HEK293T (cell line): ENCODE data around the gene HTT.

Experiments
- CTCF ChIA-PET: fragments of 350-600 bp; formaldehyde crosslinking; extraction: SDS; loops from one replicate; lab custom pipeline; 2021; ENCODE audit warnings: antibody characterized with exemption, inconsistent platforms; lab: Yijun Ruan, JAX
- POLR2A ChIA-PET: fragments of 350-600 bp; formaldehyde crosslinking; extraction: SDS; loops from one replicate; lab custom pipeline; 2020; ENCODE audit warnings: antibody characterized with exemption, inconsistent platforms; lab: Yijun Ruan, JAX
- DNase-seq: peaks from one replicate; pipeline ENCODE4 v3.0.0; 2012; ENCODE audit warnings: mixed read lengths; ENCODE audit errors: extremely low spot score
- ARNT ChIP-seq: fragments of 450-650 bp; IDR thresholded peaks from 2 replicates; pipeline ENCODE4 v1.6.1; 2017; ENCODE audit warnings: mild to moderate bottlenecking
- BHLHE40 ChIP-seq: fragments of 450-650 bp; IDR thresholded peaks from 2 replicates; pipeline ENCODE4 v1.6.1; 2016; ENCODE audit warnings: mild to moderate bottlenecking, moderate library complexity, borderline replicate concordance
- CTBP1 ChIP-seq: fragments of 450-650 bp; IDR thresholded peaks from 2 replicates; pipeline ENCODE4 v1.6.1; 2016; ENCODE audit warnings: borderline replicate concordance
- ELF4 ChIP-seq: fragments of 450-650 bp; IDR thresholded peaks from 2 replicates; pipeline ENCODE4 v1.6.1; 2017; ENCODE audit warnings: antibody characterized with exemption
- FOXA1 ChIP-seq: fragments of 450-650 bp; IDR thresholded peaks from 2 replicates; pipeline ENCODE4 v1.6.1; 2016; ENCODE audit warnings: mild to moderate bottlenecking
- FOXK2 ChIP-seq: fragments of 450-650 bp; IDR thresholded peaks from 2 replicates; pipeline ENCODE4 v1.6.1; 2016; ENCODE audit warnings: mild to moderate bottlenecking
- FOXM1 ChIP-seq: fragments of 450-650 bp; IDR thresholded peaks from 2 replicates; pipeline ENCODE4 v1.6.1; 2017; ENCODE audit warnings: mild to moderate bottlenecking, borderline replicate concordance
- HDGF ChIP-seq: fragments of 450-650 bp; IDR thresholded peaks from 2 replicates; pipeline ENCODE4 v1.6.1; 2017; ENCODE audit warnings: antibody characterized with exemption, borderline replicate concordance
- L3MBTL2 ChIP-seq: fragments of 450-650 bp; conservative IDR thresholded peaks from 2 replicates; pipeline ENCODE4 v1.6.1; 2016; ENCODE audit warnings: mild to moderate bottlenecking
- LEF1 ChIP-seq: fragments of 450-650 bp; IDR thresholded peaks from 2 replicates; pipeline ENCODE4 v1.6.1; 2017; ENCODE audit warnings: mild to moderate bottlenecking, borderline replicate concordance
- NFRKB ChIP-seq: fragments of 450-650 bp; IDR thresholded peaks from 2 replicates; pipeline ENCODE4 v1.6.1; 2016; ENCODE audit warnings: mild to moderate bottlenecking, moderate library complexity
- PKNOX1 ChIP-seq: fragments of 450-650 bp; IDR thresholded peaks from 2 replicates; pipeline ENCODE4 v1.6.1; 2016
- SP1 ChIP-seq: fragments of 450-650 bp; IDR thresholded peaks from 2 replicates; pipeline ENCODE4 v1.6.1; 2017
- SUZ12 ChIP-seq: fragments of 450-650 bp; IDR thresholded peaks from 2 replicates; pipeline ENCODE4 v1.6.1; 2016; ENCODE audit warnings: mild to moderate bottlenecking
- TARDBP ChIP-seq: fragments of 450-650 bp; IDR thresholded peaks from 2 replicates; pipeline ENCODE4 v1.6.1; 2016
- ZNF384 ChIP-seq: fragments of 450-650 bp; IDR thresholded peaks from 2 replicates; pipeline ENCODE4 v1.6.1; 2016

The HTT gene

DNA sequence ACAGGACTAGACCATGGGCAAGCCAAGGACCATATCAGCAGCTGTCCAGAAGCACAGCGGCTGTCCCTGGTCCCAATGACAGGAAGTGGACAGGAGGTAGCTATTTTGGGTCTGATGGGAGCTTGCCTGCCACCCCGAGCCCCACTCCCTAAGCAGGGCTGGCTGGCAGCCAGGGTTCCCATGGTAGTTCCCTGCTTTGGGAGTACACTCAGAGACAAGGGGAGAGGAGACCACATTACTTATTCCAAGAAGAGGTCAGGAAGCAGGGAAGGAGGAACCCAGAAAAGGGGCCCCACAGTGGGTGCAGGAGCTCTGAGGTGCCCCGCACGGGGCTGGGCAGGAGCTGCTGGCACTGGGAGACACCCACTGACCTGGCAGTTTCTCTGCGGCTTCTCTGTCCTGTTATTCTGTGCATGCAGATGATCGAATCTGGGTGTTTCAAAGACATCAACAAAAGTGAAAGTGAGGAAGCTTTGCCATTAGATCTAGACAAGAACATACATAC lies 36.5 kb upstream of the HTT start:
- ChIA-PET CTCF (interaction anchor here (0.6 to 1.7 kb wide), 5 partner anchors 9 to 332 kb away, joined by 3 to 11 read pairs (median 7); no protein-coding TSS in a partner anchor), POLR2A (no interaction called here)
- no peak for TF ChIP-seq BHLHE40
- DNase-seq, result no peak

DNA sequence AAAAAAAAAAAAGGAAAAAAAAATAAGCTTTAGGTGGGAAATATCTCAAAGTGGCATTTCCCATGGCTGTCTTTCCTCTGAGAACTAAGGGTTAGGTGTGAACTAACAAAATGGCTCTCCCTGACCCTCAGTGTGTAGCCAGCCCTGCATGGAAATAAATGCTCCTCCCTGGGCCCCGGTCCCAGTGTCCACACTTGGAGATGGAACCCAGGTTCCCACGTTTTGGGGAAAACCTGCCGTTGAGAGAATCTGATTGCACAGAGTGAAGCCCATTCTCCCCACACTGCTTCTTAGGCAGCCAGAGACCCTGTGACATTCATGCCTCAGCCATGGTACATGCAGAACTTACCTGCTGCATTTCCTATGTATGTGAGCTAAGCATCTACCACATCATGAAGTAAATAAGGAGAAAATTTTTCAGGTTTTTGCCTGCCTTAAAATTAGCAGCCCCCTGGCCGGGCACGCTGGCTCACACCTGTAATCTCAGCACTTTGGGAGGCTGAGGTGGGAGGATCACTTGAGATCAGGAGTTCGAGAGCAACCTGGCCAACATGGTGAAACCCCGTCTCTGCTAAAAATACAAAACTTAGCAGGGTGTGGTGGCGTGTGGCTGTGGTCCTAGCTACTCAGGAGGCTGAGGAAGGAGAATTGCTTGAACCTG lies 34.6 kb upstream of the HTT start:
- DNase-seq, result no peak
- POLR2A ChIA-PET, result no interaction called here
- TF ChIP-seq FOXM1 (no peak), SP1 (no peak), LEF1 (no peak), FOXK2 (no peak), ELF4 (no peak), TARDBP (no peak), L3MBTL2 (no peak), ZNF384 (no peak), HDGF (no peak), ARNT (no peak), FOXA1 (no peak), NFRKB (no peak), PKNOX1 (no peak), CTBP1 (no peak), SUZ12 (no peak)
- CTCF ChIA-PET, result no interaction called here

DNA sequence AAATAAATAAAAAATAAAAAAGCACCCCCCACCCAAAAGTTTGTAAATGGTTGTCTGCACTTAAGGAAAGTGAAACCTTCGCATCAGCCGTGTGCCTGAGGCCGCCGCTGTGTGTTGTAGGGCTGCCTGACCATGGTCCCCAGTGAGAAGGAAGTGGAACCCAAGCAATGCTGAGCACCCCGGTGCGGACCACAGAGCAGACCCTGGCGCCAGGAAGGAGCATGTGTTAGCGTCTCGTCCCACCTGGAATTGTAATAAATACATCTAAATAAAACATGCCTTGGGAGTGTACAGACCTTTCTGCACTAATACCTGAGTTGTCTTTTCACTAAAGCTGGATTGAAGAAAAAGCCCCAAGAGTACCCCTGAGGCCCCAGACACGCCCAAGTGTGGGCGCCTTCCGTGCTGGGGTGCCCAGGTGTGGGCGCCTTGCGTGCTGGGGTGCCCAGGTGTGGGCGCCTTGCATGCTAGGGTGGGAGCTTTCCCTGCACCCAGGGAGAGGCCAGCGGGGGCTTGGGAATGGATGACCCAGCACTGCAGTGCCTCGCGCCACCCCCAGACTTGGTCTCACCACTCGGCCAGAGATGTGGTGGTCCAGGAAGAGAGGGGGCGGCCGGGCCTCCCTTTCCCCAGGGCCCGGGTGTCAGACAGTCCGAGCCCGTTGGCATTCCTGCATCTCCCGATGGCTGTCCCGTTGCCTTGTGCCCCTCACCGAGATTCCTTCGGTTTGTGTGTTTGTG lies 33.9 kb upstream of the HTT start:
- ChIA-PET POLR2A (no interaction called here), CTCF (no interaction called here)
- DNase-seq, result no peak
- TF ChIP-seq FOXM1 (no peak), SP1 (no peak), BHLHE40 (no peak), CTBP1 (no peak), ELF4 (no peak)

GRCh38 chr4:3041192-3042142 lies 33.0 kb upstream of the HTT start:
- TF ChIP-seq FOXA1 (no peak), PKNOX1 (no peak), BHLHE40 (no peak), SUZ12 (no peak), HDGF (no peak), L3MBTL2 (no peak), ZNF384 (no peak), CTBP1 (no peak), FOXM1 (no peak), SP1 (no peak), FOXK2 (no peak), ARNT (no peak), TARDBP (no peak), LEF1 (no peak), ELF4 (no peak), NFRKB (no peak)
- ChIA-PET CTCF (interaction anchor here (0.6 kb wide), 1 partner anchor 49 kb away, joined by 4 read pairs; no protein-coding TSS in a partner anchor), POLR2A (interaction anchor here (0.7 kb wide), 1 partner anchor 78 kb away, joined by 3 read pairs; the partner anchor contains the start of genes GRK4 and NOP14)
- DNase-seq, result no peak

DNA sequence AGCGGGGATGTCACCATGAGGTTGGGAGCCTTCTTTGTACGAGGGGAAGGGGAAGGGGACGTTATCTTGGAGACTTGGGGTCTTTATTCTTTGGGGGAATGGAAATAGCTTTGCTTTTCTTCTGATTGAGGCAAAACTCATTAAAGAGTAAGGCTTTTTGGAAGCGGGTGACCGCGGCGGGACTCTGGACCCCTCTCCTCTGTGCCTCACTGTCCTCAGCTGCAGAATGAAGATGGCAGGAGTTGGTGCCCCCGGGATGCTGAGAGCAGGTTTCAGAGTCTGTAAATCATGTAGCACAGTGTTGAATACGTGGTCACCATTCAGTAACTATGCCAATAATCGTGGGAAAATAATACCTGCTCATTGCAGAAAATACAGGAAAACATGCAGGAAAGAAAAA lies 32.3 kb upstream of the HTT start:
- POLR2A ChIA-PET, result interaction anchor here (0.7 kb wide), 1 partner anchor 79 kb away, joined by 3 read pairs; the partner anchor contains the start of genes GRK4 and NOP14
- TF ChIP-seq FOXM1 (no peak), ARNT (no peak), HDGF (no peak), FOXK2 (no peak), ELF4 (no peak), FOXA1 (no peak), SP1 (no peak), L3MBTL2 (no peak), PKNOX1 (no peak), BHLHE40 (no peak), LEF1 (no peak), SUZ12 (no peak), ZNF384 (no peak), CTBP1 (no peak), TARDBP (no peak)
- CTCF ChIA-PET, result no interaction called here
- DNase-seq, result no peak
